GM19452 (cell line): Measurements from ENCODE around the gene FGF5.

ENCODE experiments used
- ATAC-seq: cut with Tn5 transposase; IDR thresholded peaks from one replicate; pipeline ENCODE4 v1.9.1; 2021; ENCODE audit not compliant: unreplicated experiment

The FGF5 gene

DNA sequence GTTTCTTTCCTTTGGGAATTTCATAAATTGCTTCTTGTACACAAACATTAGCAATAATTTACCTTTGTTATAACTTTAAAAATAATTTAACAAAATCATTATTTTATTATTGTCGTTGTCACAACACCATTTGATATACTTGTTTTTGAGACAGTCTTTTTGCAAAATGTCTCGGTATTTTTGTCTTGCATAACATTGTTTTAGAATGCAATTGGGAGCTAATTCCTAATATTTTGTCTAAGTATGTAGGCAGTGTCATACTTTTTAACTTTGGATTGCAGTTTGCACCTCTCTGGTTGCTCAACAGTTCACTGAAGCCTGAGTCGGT is 68.7 kb downstream of the FGF5 start:
- no peak for ATAC-seq

DNA sequence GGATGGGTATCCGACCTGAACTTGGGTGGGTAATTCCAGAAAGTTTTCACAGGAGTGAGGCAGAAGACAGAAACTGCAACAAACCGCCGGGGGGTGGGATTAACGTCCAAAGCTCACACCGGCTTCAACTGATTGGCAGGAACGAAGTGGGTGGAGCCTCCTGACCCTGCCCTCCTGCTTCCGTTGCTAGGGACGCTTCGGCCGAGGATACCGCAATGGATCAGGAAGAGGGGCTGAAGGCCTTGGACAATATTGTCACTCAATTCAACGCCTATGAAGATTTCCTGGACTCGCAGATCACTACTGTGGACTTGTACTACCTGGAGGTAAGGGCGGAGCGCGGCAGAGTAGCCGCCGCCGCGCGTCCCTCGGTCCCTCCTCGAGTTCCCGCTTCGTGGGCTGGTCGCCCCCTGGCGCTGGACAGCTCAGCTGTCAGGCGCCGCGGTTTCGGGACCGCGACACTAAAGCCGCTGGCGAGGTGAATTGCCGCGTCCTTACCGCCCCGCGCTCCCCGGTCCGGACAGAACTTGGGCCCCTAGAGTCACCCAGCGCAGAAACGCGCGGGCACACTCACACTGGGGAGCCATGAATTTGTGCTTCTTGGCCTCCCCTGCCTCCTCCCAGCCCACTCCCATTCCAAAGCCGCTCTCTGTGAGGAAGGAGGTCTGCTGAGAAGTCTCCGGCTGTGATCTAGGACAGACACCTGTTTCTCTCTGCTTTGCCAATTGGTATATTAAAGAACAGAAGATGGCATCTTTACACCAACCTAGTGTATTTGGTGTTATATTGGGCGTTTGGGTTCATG is 69.3 kb downstream of the FGF5 start, which contains the start of gene CFAP299:
Gene CFAP299 (plus strand): TSS at position 177 of the 805 bp plus-strand sequence.
- peak; percentile 99 for ATAC-seq

DNA sequence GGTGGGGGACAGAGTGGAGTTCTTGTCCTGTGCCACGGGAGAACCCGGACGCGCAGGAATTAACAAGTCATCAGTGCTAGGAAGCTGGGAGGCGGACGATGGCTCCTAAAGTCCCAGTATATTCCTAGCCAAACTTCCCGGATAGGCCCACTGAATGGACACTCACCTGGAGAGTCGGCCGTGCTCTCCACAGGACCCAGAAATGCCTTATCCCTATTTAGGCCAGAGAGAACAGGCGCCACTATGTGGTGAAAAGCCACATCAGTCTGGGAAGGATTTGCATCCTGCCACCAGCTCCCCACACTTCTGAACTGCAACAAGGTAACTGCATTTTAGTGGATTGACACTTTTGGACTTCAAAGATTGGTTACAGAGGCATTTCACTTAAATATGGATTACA is 70.1 kb downstream of the FGF5 start:
- ATAC-seq: no peak

DNA sequence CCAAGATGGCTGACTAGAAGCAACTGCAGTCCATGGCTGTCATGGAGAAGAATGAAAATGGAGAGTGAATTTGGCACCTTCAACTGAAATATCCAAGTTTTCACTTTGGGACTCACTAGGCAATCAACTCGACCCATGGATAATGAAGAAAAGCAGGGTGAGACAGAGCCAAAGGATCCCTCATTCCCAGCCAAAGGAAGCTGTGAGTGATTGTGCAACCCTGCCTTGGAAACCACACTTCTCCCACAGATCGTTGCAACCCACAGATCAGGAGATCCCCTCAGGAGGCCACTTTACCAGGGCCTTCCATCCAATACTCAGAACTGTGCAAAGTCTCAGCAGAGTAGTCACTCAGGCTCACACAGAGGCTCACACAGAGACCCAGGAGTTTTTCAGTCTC is 73.6 kb downstream of the FGF5 start:
- no peak for ATAC-seq
